Measurements from ENCODE around the gene DCTN4.
"Not testable (repeated sequence)": the region's sequence is repeated elsewhere in the genome, so short reads cannot be mapped to it uniquely, and the experiment has no call there.

Gene DCTN4

GRCh38 chr5:150758531-150759333 is at the start of gene DCTN4:
DCTN4 (minus strand) TSS chr5:150759017; CDS start chr5:150758993, 24 bp downstream.
- peak; percentile 100 for DNase-seq

- DNase-seq, result no peak
These were observed 45.6 kb upstream of the DCTN4 start for GRCh38 chr5:150804388-150804787.

- DNase-seq, result peak; percentile 85 to 91
These were observed 42.5 kb upstream of the DCTN4 start for GRCh38 chr5:150801117-150801927.

- no peak for DNase-seq
These were observed 38.6 kb upstream of the DCTN4 start for GRCh38 chr5:150797384-150797783.

GRCh38 chr5:150794927-150795326 is 36.1 kb upstream of the DCTN4 start:
- no peak for DNase-seq

- DNase-seq, result not testable (repeated sequence)
These were observed 34.6 kb upstream of the DCTN4 start for GRCh38 chr5:150793423-150793888.

GRCh38 chr5:150791536-150791935 is 32.7 kb upstream of the DCTN4 start:
- no peak for DNase-seq

- peak; percentile 98 to 99 for DNase-seq
These were observed 31.3 kb upstream of the DCTN4 start for GRCh38 chr5:150789943-150790611.

- peak in 1 of 2 experiments; percentile 21 for DNase-seq
These were observed 30.6 kb upstream of the DCTN4 start for GRCh38 chr5:150789450-150789849.

- no peak for DNase-seq
These were observed 30.2 kb upstream of the DCTN4 start for GRCh38 chr5:150788977-150789376.

- DNase-seq, result peak; percentile 52 to 63
These were observed 28.8 kb upstream of the DCTN4 start for GRCh38 chr5:150787656-150788055.

- DNase-seq, result no peak
These were observed 28.1 kb upstream of the DCTN4 start for GRCh38 chr5:150786876-150787275.

GRCh38 chr5:150785950-150786349 is 27.1 kb upstream of the DCTN4 start:
- DNase-seq, result no peak

- peak; percentile 98 to 99 for DNase-seq
These were observed 24.7 kb upstream of the DCTN4 start for GRCh38 chr5:150783422-150783928.

GRCh38 chr5:150782850-150783249 is 24.0 kb upstream of the DCTN4 start:
- DNase-seq, result no peak

GRCh38 chr5:150781706-150782614 is 23.1 kb upstream of the DCTN4 start:
- DNase-seq, result no peak

- DNase-seq, result peak in 1 of 2 experiments; percentile 49
These were observed 22.0 kb upstream of the DCTN4 start for GRCh38 chr5:150780816-150781221.

- no peak for DNase-seq
These were observed 21.4 kb upstream of the DCTN4 start for GRCh38 chr5:150780187-150780692.

- peak in 1 of 2 experiments; percentile 19 for DNase-seq
These were observed 20.8 kb upstream of the DCTN4 start for GRCh38 chr5:150779397-150780186.

- peak; percentile 71 to 77 for DNase-seq
These were observed 19.9 kb upstream of the DCTN4 start, which contains the start of gene SMIM3 for GRCh38 chr5:150778517-150779396. SMIM3 (plus strand) TSS chr5:150778757; CDS start chr5:150795441, 16,684 bp downstream.
